Erythroblast (primary cell): ENCODE results near the gene ATRNL1.

Experiments
- GATA1 ChIP-seq: IDR thresholded peaks from 2 replicates; pipeline ENCODE4 v1.6.1; 2011; ENCODE audit warnings: low read depth, mild to moderate bottlenecking, control low read depth, low read length, moderate library complexity
- POLR2A ChIP-seq: IDR thresholded peaks from 2 replicates; pipeline ENCODE4 v1.6.1; 2011; ENCODE audit warnings: mild to moderate bottlenecking, low read length

DNA sequence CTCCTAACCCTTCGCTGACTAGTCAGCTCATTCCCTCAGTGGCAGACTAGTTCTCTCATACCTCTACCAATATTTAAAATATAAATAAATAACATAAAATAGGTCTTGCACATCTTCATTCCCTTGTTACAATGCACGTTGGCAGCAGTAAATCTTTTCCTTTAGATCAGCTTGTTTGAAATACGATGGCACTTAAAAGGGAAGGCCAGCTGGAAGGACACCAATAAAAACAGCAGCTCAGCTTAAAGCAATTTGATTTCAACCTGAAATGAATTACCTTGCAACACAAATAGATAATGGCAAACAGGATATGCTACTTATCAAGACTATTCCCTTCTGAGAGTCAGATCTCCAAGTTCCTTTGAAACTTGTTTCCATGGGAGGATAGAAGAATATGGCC lies 858.1 kb downstream of the ATRNL1 start:
- TF ChIP-seq POLR2A (no peak), GATA1 (no peak)
